K562 (cell line): ENCODE data around the gene KLRB1. TPM values are rescaled to one million over a fixed set of nuclear protein-coding genes. Genes with fewer than 3 reads are reported as not detected.

Experiments used
- CBFA2T3 ChIP-seq: fragments of 450-650 bp; IDR thresholded peaks from 2 replicates; pipeline ENCODE4 v1.6.1; 2017
- COPS2 ChIP-seq: fragments of 450-650 bp; conservative IDR thresholded peaks from 2 replicates; pipeline ENCODE4 v1.6.1; 2016; ENCODE audit warnings: mild to moderate bottlenecking, moderate library complexity
- E2F3 ChIP-seq: fragments of 250-450 bp; sonication (Bioruptor Pico); IDR thresholded peaks from 2 replicates; pipeline ENCODE4 v1.4.0; 2020; ENCODE audit warnings: mild to moderate bottlenecking
- EHMT2 ChIP-seq: fragments of 450-650 bp; IDR thresholded peaks from 2 replicates; pipeline ENCODE4 v1.6.1; 2018; ENCODE audit warnings: antibody characterized with exemption
- FOXA3 ChIP-seq, 2 experiments: fragments of 450-650 bp in 1 of 2; sonication (generic) in 1 of 2; formaldehyde crosslinking; IDR thresholded peaks in 1 of 2; conservative IDR thresholded peaks in 1 of 2; 2 replicates each; pipeline versions ENCODE4 v1.4.0 to v1.8.0; 2020 to 2022; ENCODE audit warnings: mild to moderate bottlenecking in 2 of 2, missing genetic modification reagents in 1 of 2
- HLTF ChIP-seq: fragments of 450-650 bp; IDR thresholded peaks from 2 replicates; pipeline ENCODE4 v1.6.1; 2016
- KAT7 ChIP-seq: sonication (generic); formaldehyde crosslinking; IDR thresholded peaks from 2 replicates; pipeline ENCODE4 v1.8.0; 2022; ENCODE audit warnings: missing genetic modification reagents, mild to moderate bottlenecking, borderline replicate concordance
- L3MBTL2 ChIP-seq: fragments of 450-650 bp; IDR thresholded peaks from 2 replicates; pipeline ENCODE4 v1.6.1; 2016; ENCODE audit warnings: mild to moderate bottlenecking, moderate library complexity
- NBN ChIP-seq: fragments of 450-650 bp; IDR thresholded peaks from 2 replicates; pipeline ENCODE4 v1.6.1; 2016; ENCODE audit warnings: low read depth, mild to moderate bottlenecking
- NR2C2 ChIP-seq, 2 experiments: fragments of 200-800 bp in 1 of 2; sonication (Bioruptor generic) in 1 of 2; sonication (generic) in 1 of 2; formaldehyde crosslinking in 1 of 2; IDR thresholded peaks; 2 replicates each; pipeline versions ENCODE4 v1.6.1 to v1.8.0; 2016 to 2022; ENCODE audit warnings: mild to moderate bottlenecking in 1 of 2, missing compliant biosample characterization in 1 of 2, missing genetic modification characterization in 1 of 2, missing genetic modification reagents in 1 of 2
- PCBP1 ChIP-seq: fragments of 200-400 bp; formaldehyde crosslinking; IDR thresholded peaks from 2 replicates; pipeline ENCODE4 v1.6.1; 2018; ENCODE audit warnings: mild to moderate bottlenecking, low read depth, low read length; ENCODE audit not compliant: poor library complexity, severe bottlenecking
- PRMT5 ChIP-seq: sonication (generic); formaldehyde crosslinking; IDR thresholded peaks from 2 replicates; pipeline ENCODE4 v1.5.0; 2020; ENCODE audit warnings: missing genetic modification reagents
- PURB ChIP-seq: sonication (generic); formaldehyde crosslinking; IDR thresholded peaks from 2 replicates; pipeline ENCODE4 v1.9.0; 2021; ENCODE audit warnings: low read depth, mild to moderate bottlenecking, missing genetic modification reagents
- RAD21 ChIP-seq, 2 experiments: fragments of 250-450 bp in 1 of 2; fragments of 450-650 bp in 1 of 2; sonication (Bioruptor Pico) in 1 of 2; formaldehyde crosslinking in 1 of 2; IDR thresholded peaks in 1 of 2; conservative IDR thresholded peaks in 1 of 2; 2 replicates each; pipeline versions ENCODE4 v1.4.0 to v1.8.0; 2020 to 2022; ENCODE audit warnings: mild to moderate bottlenecking in 2 of 2, moderate library complexity in 1 of 2
- TRIM24 ChIP-seq, 2 experiments: fragments of 450-650 bp; IDR thresholded peaks; 2 replicates each; pipeline ENCODE4 v1.6.1; 2016
- XRCC3 ChIP-seq: fragments of 450-650 bp; IDR thresholded peaks from 2 replicates; pipeline ENCODE4 v1.6.1; 2017; ENCODE audit warnings: mild to moderate bottlenecking, moderate library complexity
- ZFP1 ChIP-seq: fragments of 450-650 bp; formaldehyde crosslinking; IDR thresholded peaks from 2 replicates; pipeline ENCODE4 v1.4.0; 2020; ENCODE audit warnings: mild to moderate bottlenecking, mixed read lengths
- ZNF217 ChIP-seq: sonication (generic); formaldehyde crosslinking; IDR thresholded peaks from 2 replicates; pipeline ENCODE4 v1.8.0; 2022; ENCODE audit warnings: mild to moderate bottlenecking, missing genetic modification reagents
- ZNF583 ChIP-seq: fragments of 250-450 bp; sonication (Bioruptor Pico); IDR thresholded peaks from 2 replicates; pipeline ENCODE4 v1.4.0; 2020
- ZNF778 ChIP-seq: fragments of 450-650 bp; formaldehyde crosslinking; IDR thresholded peaks from 2 replicates; pipeline ENCODE4 v1.4.0; 2020; ENCODE audit warnings: mild to moderate bottlenecking, moderate library complexity
- polyA plus RNA-seq, 8 experiments: library from polyadenylated mRNA; depleted of rRNA in 4 of 8; stranded (reverse) in 5 of 8; unstranded in 3 of 8; fragments of >200 nt; fragmentation: Nextera tagmentation in 2 of 8; fragmentation: Illumina TruSeq in 1 of 8; extraction: Ambion mirVana in 2 of 8; extraction: Trizol in 1 of 8; gene quantifications; 2 replicates each; pipeline versions ENCODE4 v1.2.1 to v1.2.3, GENCODE V29; 2011 to 2014; ENCODE audit warnings: inconsistent platforms in 1 of 8, missing spikeins in 1 of 8
- total RNA-seq, 7 experiments: library from RNA; depleted of rRNA in 6 of 7; stranded (reverse); fragments of >200 nt in 6 of 7; fragmentation: Illumina TruSeq in 2 of 7; extraction: Trizol in 2 of 7; gene quantifications; 2 replicates each; pipeline versions ENCODE4 v1.2.1 to v1.2.3, GENCODE V29; 2011 to 2021; ENCODE audit warnings: low replicate concordance in 1 of 7
- TF ChIP-seq, protein P1 (sequence below), 2 experiments: fragments of 250-450 bp in 1 of 2; fragments of 450-650 bp in 1 of 2; sonication (Bioruptor Pico) in 1 of 2; IDR thresholded peaks; 2 replicates each; pipeline versions ENCODE4 v1.6.1 to v1.8.0; 2016 to 2021; ENCODE audit warnings: mild to moderate bottlenecking in 2 of 2, moderate library complexity in 2 of 2, missing compliant biosample characterization in 1 of 2, missing genetic modification characterization in 1 of 2
- TF ChIP-seq, protein P2 (sequence below): sonication (generic); formaldehyde crosslinking; IDR thresholded peaks from 2 replicates; pipeline ENCODE4 v1.8.0; 2022; ENCODE audit warnings: mild to moderate bottlenecking, missing genetic modification reagents
- TF ChIP-seq, protein P3 (sequence below): sonication (generic); formaldehyde crosslinking; IDR thresholded peaks from 2 replicates; pipeline ENCODE4 v1.8.0; 2023; ENCODE audit warnings: missing genetic modification reagents, mild to moderate bottlenecking, borderline replicate concordance

KLRB1 gene
- total and polyA plus RNA-seq, 9 of the 15 experiments (the other 6 are each of a cell fraction or from before 2014, with no cell fraction given), result not detected

DNA sequence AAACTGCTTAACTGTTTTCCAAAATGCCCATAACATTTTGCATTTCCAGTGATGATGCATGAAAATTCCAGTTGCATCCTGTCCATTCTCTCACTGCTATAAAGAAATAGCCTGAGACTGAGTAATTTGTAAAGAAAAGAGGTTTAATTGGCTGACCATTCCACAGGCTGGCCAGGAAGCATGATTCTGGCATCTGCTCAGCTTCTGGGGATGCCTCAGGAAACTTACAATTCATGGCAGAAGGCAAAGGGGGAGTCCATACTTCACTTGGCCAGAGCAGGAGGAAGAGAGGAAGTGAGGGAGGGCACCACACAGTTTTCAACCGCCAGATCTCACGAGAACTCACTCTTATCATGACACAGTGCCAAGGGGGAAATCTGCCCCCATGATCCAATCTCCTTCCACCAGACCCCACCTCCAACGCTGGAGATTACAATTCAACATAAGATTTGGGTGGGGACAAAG is 43.6 kb upstream of the KLRB1 start (continued):
- TF ChIP-seq, protein P1, sequence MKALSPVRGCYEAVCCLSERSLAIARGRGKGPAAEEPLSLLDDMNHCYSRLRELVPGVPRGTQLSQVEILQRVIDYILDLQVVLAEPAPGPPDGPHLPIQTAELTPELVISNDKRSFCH (CRISPR knock-in tag; IDR thresholded peaks at IDR 0.05), result no peak
- TF ChIP-seq, protein P1 (tag; IDR thresholded peaks at IDR 0.05), result 0 out of 2 replicates have a peak, but pooled peaks have one; percentile 7
- TF ChIP-seq E2F3 (CRISPR knock-in tag) (no peak), TRIM24 (IDR thresholded peaks at IDR 0.05) (peak in 1 of 2 experiments; percentile 41; a peak in 2 of 4 replicates), PURB (CRISPR knock-in tag) (no peak), ZNF778 (CRISPR knock-in tag) (no peak), NBN (no peak), CBFA2T3 (peak; percentile 55), RAD21 (CRISPR knock-in tag; conservative IDR thresholded peaks at IDR 0.05 in 1 of 2, IDR thresholded peaks at IDR 0.05 in 1 of 2) (no peak), HLTF (no peak), EHMT2 (peak; percentile 25; the same call in 1 of the 2 replicates), XRCC3 (no peak), PRMT5 (no peak), COPS2 (no peak), ZNF217 (CRISPR knock-in tag) (no peak), PCBP1 (no peak), KAT7 (CRISPR knock-in tag) (no peak), ZNF583 (CRISPR knock-in tag) (no peak), ZFP1 (CRISPR knock-in tag) (no peak), L3MBTL2 (no peak), FOXA3 (CRISPR knock-in tag; conservative IDR thresholded peaks at IDR 0.05 in 1 of 2, IDR thresholded peaks at IDR 0.05 in 1 of 2) (no peak), NR2C2 (CRISPR knock-in tag; IDR thresholded peaks at IDR 0.05) (no peak), NR2C2 (tag; IDR thresholded peaks at IDR 0.05) (0 out of 2 replicates have a peak, but pooled peaks have one; percentile 1)
- TF ChIP-seq, protein P2, sequence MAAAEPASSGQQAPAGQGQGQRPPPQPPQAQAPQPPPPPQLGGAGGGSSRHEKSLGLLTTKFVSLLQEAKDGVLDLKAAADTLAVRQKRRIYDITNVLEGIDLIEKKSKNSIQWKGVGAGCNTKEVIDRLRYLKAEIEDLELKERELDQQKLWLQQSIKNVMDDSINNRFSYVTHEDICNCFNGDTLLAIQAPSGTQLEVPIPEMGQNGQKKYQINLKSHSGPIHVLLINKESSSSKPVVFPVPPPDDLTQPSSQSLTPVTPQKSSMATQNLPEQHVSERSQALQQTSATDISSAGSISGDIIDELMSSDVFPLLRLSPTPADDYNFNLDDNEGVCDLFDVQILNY, result no peak
- TF ChIP-seq, protein P3, sequence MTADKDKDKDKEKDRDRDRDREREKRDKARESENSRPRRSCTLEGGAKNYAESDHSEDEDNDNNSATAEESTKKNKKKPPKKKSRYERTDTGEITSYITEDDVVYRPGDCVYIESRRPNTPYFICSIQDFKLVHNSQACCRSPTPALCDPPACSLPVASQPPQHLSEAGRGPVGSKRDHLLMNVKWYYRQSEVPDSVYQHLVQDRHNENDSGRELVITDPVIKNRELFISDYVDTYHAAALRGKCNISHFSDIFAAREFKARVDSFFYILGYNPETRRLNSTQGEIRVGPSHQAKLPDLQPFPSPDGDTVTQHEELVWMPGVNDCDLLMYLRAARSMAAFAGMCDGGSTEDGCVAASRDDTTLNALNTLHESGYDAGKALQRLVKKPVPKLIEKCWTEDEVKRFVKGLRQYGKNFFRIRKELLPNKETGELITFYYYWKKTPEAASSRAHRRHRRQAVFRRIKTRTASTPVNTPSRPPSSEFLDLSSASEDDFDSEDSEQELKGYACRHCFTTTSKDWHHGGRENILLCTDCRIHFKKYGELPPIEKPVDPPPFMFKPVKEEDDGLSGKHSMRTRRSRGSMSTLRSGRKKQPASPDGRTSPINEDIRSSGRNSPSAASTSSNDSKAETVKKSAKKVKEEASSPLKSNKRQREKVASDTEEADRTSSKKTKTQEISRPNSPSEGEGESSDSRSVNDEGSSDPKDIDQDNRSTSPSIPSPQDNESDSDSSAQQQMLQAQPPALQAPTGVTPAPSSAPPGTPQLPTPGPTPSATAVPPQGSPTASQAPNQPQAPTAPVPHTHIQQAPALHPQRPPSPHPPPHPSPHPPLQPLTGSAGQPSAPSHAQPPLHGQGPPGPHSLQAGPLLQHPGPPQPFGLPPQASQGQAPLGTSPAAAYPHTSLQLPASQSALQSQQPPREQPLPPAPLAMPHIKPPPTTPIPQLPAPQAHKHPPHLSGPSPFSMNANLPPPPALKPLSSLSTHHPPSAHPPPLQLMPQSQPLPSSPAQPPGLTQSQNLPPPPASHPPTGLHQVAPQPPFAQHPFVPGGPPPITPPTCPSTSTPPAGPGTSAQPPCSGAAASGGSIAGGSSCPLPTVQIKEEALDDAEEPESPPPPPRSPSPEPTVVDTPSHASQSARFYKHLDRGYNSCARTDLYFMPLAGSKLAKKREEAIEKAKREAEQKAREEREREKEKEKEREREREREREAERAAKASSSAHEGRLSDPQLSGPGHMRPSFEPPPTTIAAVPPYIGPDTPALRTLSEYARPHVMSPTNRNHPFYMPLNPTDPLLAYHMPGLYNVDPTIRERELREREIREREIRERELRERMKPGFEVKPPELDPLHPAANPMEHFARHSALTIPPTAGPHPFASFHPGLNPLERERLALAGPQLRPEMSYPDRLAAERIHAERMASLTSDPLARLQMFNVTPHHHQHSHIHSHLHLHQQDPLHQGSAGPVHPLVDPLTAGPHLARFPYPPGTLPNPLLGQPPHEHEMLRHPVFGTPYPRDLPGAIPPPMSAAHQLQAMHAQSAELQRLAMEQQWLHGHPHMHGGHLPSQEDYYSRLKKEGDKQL (CRISPR knock-in tag), result no peak
